ENCODE results near the gene MIDN.

MIDN gene

DNA sequence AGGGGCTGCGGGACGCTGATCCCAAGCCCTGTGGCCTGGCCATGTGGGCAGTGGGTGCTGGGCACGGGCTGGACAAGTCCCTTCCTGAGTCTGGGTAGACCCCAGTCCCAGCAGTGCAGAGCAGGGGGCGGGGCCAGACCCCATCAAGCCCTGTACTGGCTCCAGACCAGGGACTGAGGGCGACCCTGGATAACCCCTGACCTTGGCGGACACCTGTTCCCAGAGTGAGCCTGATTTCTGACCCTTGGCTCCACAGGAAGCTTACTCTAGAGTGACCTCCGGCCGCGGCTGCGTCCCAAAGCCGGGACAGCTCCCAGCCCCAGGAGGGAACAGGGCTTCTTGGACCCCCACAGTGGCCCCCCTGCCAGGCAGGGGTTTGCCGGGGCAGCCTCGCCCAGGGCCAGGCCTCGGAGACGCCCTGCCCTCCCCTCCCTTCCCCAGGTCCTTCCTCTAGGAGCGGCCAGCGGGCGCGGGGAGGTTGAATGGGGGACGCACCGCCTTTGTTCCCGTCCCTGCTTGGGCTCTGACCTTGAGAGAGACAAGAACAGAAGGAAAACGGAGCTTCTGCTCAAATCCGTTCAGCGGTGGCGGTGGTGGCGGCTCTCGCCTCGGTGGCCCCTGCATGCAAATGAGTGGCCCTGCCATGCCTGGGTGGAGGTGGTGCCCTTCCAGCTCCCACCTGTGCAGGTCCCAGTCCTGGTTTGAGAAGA is 35.0 kb downstream of the MIDN start:
- no peak for DNase-seq

DNA sequence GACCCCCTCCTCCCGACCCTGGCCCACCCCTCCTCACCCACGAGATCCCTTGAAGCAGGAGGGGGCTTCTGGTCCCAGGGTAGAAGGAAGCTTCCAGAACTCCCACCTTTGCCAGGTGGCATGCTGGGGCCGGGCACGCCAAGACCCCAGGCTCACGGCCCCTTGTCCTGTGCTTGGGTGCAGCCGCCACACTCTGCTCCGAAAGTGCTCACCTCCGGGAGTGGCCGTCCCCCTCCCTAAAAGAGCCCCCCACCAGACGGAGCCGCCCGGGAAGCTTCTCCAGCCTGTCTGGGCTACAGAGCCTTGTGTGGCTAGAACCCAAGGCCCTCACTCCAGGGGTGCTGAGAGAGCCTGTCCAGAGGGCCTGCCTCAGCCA is 35.5 kb downstream of the MIDN start:
- DNase-seq, result no peak

DNA sequence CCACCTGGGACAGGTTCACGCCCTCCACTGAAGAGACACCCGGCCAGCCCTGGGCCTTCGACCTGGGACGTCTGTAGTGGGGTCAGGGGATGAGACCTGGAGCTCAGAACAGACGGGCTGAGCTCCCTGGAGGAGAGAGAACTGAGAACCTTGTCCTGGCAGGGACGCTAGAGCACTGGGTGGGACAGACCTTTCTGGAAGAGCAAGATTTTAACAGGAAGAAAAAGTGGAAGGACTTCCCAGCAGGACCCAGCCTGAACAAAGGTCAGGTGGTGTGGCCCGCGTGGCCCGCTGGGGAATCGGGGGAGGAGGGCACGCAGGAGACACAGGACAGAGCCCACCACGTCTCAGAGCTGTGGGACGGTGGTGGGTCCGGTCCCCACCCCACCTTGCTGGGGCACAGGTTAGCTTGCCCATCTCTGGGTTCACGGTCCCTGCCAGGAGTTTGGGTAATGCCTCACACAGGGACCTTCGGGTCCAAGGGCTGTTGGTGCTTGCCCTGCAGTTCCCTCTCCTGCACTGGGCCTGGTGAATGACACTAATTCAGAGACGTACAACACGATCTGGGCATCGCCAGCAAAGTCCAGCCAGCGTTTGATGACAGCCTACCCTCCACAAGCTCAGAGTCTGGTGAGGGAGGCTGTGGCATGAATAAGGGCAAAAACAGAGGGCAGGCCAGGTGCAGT is 36.1 kb downstream of the MIDN start:
- DNase-seq, result no peak

DNA sequence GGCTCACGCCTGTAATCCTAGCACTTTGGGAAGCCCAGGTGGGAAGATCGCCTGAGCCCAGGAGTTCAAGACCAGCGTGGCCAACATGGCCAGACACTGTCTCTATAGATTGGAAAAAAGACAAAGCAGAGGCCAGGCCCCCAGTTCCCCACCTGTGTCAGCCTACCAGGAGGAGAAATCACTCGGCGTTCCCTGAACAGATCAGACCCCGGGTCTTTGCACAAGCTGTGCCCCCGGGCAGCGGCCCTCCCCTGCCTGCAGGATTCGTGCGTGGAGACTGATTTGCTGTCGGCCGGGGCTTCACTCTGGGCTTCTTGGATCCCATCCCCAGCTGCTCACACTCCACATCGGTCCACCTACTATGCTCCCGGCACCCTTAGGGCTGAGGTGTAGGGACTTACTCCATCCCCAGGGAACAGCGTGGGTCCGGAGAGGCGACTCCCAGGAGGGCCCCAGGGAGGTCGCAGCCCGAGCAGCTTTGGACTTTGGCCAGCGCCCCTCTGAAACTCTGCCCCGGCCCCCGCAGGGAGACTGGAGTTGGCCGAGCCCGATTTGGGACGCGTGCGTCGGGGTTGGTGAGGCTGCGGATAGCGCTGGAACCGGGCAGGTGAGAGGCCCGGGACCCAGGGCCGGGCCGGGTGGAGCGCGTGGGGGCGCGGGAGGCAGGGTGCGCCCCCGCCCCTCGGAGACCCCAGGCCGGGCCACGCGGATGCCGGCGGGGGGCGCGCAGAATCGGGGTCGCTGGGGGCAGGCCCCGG is 36.8 kb downstream of the MIDN start:
- DNase-seq, result no peak

DNA sequence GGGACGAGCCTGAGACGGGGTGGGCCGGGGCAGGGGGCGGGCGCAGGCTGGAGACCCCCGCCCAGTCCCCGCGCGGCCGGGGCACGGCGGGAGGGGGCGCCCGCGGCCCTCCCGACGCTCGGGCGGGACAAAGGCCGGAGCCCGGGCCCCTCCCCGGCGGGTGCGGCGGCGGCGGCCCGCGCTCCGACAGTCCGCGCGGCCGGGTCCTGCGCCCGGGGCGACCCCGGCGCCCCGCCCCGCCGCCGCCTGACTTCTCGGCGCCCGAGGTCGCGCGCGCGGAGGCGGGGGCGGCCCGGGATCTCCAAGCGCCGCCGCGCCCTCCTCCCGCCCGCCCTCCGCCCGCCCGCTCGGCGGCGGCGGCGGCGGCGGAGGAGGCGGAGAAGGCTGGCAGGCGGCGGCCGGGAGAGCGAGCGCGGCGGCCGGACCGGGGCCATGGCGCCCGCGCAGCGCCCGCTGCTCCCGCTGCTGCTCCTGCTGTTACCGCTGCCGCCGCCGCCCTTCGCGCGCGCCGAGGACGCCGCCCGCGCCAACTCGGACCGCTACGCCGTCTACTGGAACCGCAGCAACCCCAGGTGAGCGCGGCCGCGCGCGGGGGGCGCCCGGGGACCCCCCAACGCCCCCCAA is 37.5 kb downstream of the MIDN start, which contains the start of gene EFNA2:
Gene EFNA2, plus strand, starts transcription at position 137 of the 624 bp plus-strand sequence. Its CDS starts 296 bp downstream, at position 433.
- no peak for DNase-seq

DNA sequence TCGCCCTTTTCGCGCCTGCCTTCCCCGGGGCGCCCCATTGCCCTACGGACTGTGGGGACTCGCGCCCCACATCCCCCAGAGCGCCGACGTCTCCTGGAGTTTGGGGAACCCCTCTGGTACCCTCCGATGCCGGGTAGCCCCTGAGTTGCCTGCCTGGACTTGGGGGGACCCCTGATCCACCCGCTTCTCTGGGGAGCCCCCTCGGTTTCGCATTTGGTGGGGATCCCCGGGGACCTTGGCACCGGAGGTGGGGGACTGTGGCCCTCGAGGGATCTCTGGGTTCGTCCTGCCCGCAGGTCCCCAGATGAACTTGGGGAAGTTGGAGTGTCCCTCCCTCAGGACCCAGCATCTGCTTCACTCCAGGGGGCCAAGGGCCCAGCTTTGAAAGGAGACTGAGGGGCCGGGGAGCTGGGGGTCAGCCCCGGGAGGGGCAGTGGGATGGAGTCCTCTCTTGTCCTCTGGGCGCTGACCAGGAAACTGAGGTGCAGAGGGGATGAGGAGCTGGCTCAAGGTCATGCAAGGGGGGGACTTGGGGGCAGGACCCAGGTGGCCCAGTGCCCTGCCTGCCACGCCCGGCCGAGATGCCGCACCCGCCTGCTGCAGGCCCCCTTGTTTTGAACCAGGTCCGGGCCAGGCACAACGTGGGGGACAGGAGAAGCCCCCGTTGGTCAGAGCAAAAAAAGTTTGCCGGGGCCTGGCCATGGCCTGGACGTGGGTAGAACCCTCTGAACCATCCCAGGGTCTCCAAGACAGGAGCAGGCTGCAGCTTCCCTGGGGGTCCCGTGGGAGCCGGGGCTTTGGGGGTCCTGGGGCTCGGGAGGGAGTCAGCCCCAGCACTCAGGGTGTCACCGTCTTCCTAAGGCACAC is 38.3 kb downstream of the MIDN start:
- DNase-seq, result no peak

DNA sequence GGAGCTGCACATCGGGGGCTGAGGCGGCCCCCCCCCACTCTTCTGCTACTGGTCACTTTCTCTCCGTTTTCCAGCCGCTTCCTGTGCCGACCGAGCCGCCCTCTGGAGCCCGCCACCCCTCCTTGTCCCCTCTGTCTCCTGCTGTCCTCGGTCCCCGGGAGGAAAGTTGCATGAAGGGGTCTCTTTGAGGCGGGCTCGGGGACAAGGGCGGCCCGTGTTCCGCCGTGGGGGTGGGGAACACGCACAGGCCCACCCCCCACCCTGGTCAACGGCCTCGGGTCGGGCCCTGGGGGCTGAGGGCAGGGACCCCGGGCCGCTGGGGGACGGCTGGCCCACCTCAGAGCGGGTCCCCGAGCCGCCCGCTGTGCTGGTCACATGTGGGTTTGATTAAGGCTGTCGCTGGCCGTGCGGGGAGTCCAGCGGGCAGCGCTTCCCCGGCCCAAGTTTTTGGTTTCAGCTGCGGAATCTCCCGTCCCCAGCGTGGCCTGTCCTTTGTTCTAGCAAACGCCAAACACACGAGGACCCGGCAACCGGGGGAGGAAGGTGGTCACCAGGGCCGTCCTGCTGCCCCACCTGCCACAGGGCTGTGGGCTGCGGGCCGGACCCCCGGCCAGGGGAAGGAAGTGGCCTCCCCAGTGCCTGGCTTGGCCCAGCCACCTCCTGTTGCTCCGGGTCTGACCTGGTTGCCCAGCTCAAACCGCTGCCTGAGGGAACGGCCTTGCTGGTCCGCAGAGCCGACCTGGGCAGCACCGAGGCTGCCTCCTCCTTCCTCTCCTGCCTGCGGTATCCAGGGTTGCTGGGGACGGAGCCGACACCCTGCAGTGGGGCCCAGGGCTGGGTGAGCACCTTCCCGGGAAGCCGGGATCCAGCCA is 39.2 kb downstream of the MIDN start:
- no peak for DNase-seq

DNA sequence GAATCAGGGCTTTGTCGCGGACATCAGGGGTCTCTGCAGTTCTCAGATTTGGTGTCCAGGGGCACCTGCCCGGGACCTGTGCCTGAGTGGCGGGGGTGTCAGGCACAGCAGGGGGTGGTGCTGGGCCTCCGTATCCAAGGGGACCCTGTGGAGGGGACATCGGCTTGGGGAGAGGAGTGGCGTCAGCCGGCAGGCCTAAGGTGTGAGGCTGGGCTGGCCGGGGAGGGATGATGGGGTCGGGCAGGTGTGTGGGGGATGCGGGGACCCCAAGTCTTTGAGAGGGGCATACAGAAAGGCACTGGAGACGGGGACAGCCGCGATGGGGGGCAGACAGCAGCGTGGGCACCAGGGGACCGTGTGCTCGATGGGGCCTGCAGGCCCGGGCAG is 39.8 kb downstream of the MIDN start:
- no peak for DNase-seq

DNA sequence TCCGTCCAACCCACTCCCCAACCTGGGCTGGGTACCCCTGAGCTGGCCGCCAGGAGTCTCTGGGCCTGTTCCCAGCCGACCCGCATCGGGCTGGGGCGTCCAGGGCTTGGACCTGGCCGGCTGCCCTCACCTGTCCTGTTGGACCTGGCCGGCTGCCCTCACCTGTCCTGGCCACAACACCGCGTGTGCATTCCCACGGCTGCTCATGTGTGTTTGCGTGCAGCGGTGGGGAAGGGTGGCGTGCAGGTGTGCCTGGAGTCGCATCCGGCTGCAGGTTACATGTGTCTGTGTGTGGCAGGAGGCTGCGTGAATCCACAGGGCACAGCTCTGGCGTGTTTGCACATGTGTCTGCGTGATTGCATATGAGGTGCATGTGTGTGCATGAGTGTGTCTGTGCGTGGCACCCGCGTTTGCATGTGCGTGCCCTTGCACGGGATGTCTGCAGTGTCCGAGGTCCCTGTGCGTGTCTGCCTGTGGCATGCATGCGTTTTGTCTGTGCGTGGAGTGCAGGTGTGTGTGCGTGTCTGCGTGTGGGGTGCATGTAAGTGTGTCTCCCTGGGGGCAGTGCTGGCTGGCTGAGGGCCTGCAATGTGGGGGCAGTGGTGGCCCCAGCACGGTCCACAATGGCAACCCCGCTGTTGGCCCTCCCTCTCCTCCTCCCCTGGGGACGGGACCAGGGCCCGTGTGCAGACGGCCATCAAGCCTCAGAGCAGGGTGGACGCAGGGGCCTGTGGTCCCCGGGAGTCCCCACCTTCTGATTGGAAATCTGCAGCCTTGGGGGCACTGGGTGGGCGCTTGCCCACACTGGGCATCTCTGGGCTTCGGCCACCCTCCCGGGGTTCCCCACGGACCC is 40.7 kb downstream of the MIDN start:
- DNase-seq, result no peak

DNA sequence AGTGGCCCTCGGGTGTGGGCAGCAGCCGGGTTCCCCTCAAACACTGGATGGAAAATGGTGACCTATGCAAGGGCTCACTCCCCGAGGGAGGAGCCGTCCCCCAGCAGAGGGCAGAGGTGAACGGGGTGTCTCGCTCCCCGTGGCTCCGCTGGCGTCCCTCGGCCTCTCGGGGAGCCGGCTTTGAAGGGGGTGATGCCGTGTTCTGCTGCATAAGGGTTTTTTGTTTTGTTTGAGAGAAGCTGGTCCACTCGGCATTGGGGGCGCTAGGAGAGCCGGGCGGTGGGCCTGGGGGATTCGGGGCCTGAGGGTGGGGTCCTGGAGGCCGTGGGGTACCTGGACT is 41.3 kb downstream of the MIDN start:
- DNase-seq, result no peak

DNA sequence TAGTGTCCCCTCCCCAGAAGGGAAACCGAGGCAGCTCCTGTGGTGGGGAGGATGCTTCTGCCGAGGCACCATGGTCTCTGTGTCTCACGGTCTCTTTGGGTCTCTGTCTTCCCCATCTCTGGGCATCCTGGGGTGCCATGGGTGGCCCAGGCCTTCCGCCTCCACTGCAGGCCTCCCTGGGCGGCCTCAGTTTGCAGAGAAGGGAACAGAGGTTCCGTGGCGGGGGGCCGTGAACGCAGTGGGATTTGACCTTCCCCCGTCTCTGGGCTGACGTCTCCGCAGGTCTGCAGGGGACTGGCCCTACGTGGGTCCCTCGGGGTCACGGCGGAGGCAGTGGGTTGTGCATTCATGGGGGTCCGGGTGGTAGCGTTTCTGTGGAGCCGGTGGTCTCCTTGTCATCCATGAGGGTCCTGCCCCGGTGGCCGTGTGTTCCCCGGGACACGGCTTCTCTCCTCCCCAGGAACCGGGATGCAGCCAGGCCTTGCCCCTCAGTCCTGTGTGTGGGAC is 41.9 kb downstream of the MIDN start:
- DNase-seq, result no peak

DNA sequence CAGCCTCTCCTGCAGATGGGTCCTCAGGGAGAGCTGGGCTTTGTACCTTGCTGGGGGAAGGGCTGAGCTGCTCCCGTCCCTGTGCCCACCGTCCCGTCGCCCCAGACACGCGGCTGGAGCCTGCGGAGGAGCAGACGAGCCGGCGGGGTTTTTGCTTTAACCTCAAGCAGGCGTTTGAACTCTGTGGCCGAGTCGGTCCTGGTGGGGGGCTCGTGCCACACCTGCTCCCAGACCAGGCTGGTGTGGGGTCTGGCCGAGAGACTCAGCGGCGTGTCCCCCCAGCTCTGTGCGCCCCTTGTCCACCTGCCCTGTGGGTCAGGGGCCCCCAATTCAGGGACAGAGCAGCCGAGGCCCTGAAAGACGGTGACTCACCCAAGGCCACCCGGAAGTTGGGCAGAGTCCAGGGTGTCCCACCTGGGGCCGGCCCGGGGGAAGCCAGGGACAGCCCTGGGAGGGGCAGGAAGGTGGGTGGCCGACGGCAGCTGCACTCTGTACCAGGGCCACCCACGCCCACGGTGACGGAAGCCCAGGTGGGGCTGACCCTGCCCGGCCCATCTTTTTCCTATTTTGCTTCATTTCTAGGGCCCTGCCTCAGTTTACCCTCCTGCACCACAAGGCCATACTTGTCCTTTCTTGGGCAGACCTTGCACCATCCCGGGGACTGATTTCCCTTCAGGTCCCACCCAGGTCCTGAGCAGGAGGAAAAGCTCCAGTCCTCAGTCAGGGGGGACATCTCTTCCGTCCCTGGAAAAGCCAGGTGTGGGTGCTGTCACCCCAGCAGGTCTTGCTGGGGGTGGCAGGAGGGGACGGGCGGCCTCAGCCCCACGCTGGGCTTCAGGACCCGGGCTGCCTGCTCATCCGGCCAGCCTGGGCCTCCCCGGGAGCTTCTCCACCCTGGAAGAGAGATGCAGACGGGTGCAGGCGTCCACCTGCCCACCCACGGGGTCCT is 42.6 kb downstream of the MIDN start:
- no peak for DNase-seq

DNA sequence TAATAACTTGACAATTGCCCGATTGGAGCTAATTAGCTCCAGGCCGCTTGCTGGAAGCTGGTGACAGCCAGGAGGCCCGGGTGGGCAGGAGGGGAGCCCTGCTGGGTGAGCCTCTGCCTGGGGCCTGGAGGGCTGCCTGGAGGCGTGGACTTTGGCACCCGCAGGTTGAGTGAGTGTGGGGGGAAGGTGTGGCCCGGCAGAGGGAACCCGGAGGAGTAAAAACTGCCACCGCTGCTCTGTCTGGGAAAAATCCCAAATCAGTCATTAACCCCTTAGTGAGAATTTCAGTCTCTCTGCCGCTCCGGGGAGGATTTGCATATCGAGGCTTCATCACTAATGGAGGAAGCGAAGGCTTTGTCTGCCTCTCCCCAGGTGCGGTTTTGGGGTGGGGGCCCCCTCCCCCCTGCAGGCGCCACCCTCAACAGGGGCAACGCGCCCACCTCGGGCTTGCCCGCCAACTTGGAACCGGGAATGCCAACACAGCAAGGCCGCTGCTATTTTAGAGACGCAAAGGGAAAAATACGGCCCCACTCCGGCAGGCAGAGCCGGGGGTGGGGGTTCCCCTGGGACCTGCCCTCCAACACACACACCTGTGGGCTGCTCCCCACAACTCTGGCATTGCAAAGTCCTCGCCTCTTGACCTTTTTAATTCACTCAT is 43.5 kb downstream of the MIDN start:
- DNase-seq, result no peak

DNA sequence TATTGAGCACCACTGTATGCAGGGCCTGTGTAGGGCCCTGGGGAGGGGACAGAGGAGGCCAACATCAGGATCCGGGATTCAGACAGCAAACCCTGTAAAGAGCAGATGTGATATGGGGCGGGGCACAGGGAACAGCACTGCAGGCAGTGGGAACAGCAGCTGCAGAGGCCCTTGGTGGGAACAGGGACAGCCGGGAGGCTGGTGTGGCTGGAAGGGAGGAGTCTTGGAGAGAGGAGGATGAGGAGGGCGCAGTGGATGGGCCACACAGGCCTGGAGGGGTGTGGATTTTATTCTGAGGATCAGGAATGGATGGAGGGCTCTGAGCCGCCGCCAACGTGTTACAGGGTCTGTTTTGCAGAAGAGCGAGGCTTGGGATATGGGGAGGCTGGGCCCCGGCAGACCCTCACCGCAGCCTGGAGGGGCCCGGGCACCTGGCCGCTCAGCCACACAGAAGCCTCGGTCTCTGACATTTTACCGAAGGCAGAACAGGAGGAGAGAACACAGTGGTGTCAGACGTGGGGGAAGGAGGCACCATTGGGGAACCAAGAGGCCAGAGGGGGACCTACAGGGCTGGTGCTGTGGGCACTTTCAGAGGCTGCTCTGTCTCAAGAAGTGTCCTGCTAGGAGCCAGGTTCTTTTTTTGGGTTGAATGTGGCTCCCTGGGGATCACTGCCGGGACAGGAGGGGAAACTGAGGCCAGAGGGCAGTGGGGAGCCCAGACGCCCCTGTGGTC is 44.2 kb downstream of the MIDN start:
- DNase-seq, result no peak

DNA sequence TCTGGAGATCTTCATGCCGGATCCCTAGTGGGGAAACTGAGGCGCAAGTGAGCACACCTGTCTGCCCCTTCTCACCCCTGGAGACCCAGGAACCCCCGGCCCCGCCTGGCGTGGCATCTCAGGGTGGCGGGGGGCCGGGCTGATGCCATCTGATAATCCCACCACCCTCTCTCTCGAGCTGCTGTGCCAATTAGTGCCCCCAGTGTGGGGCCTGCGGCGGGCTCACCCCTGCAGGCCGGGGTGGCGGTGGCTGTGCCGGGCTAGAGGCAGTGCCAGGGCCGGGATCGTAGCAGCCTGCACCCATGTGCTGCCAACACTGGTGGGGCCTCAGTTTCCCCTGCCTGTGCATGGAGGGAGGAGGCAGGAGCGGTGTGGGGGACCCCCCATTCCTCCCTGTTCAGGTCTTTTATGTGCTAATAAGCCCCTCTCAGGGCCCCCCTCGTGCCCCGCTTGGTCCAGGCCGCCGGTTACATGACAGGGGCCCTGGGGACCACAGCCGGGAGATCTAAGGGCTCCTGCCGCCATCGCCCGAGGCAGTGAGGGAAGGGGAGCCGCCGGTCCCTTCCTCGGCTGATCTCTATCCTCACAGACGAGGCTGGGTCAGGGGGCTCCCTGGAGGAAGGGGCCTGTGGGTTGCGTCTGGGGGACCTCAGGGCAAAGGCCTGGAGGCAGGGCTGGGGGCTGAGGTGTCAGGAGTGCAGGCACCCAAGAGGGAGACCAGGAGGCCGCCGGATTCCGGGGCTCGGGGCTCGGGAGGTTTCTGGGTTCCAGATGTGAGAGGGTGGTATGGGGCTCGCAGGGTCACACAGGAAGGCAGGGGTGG is 45.6 kb downstream of the MIDN start:
- DNase-seq, result no peak

DNA sequence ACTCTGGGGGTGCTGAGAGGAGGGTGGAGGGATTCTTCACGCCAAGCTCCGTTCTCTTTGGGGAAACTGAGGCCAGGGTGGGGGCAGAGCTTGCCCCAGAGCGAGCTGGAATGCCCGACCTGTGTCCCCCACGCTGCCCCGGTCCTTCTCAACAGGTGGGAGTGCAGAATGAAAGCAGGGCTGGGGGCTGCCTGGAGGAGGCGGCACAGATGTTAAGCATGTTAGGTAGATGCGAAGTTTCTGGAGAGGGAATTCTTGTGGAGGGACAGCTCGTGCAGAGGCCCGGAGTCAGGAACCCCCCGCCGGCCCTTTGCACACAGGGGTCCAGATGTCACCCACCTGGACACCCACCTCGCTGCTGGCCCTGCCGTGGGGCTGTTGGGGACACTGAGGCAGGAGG is 46.3 kb downstream of the MIDN start:
- no peak for DNase-seq

Measured in T-helper 1 cell (primary cell).